Neural cell (in vitro differentiated cells): ENCODE results near the gene PTPRG.

Experiments
- CTCF ChIP-seq: fragments of 450-650 bp; IDR thresholded peaks from 2 replicates; pipeline ENCODE4 v1.5.1; 2014; ENCODE audit warnings: antibody characterized with exemption, mild to moderate bottlenecking, moderate library complexity; ENCODE audit not compliant: poor library complexity, severe bottlenecking
- EP300 ChIP-seq: fragments of 450-650 bp; conservative IDR thresholded peaks from 2 replicates; pipeline ENCODE4 v1.6.1; 2014; ENCODE audit warnings: antibody characterized with exemption, mild to moderate bottlenecking, moderate library complexity; ENCODE audit not compliant: poor library complexity, severe bottlenecking
- EZH2 ChIP-seq: fragments of 200-600, 300-800 bp; shearing (Covaris generic), sonication (generic); IDR thresholded peaks from 2 replicates; pipeline ENCODE4 v1.6.1; 2014; ENCODE audit warnings: antibody characterized with exemption, low read length, borderline replicate concordance, mild to moderate bottlenecking; ENCODE audit not compliant: insufficient read depth, poor library complexity, severe bottlenecking
- MXI1 ChIP-seq: fragments of 450-650 bp; conservative IDR thresholded peaks from 2 replicates; pipeline ENCODE4 v1.6.1; 2014; ENCODE audit warnings: antibody characterized with exemption, mild to moderate bottlenecking; ENCODE audit not compliant: poor library complexity, severe bottlenecking
- POLR2AphosphoS5 ChIP-seq: IDR thresholded peaks from 2 replicates; pipeline ENCODE4 v1.6.1; 2012
- RAD21 ChIP-seq: fragments of 450-650 bp; conservative IDR thresholded peaks from 2 replicates; pipeline ENCODE4 v1.6.1; 2014; ENCODE audit warnings: antibody characterized with exemption, mild to moderate bottlenecking, moderate library complexity
- REST ChIP-seq: IDR thresholded peaks from 2 replicates; pipeline ENCODE4 v1.6.1; 2012; ENCODE audit warnings: borderline replicate concordance
- SMC3 ChIP-seq: fragments of 450-650 bp; conservative IDR thresholded peaks from 2 replicates; pipeline ENCODE4 v1.6.1; 2014; ENCODE audit warnings: antibody characterized with exemption, mild to moderate bottlenecking, moderate library complexity; ENCODE audit not compliant: poor library complexity
- TAF1 ChIP-seq: IDR thresholded peaks from 2 replicates; pipeline ENCODE4 v1.6.1; 2012; ENCODE audit warnings: low read depth

GRCh38 chr3:62178032-62178431, 616.7 kb downstream of the PTPRG start:
- TF ChIP-seq CTCF: no peak
- TF ChIP-seq REST: no peak
- TF ChIP-seq POLR2AphosphoS5: no peak
- TF ChIP-seq TAF1: no peak
- no peak for TF ChIP-seq EZH2
- no peak for TF ChIP-seq RAD21
- TF ChIP-seq MXI1: no peak
- TF ChIP-seq EP300: no peak
- no peak for TF ChIP-seq SMC3
